Tibial nerve (tissue), 4 donors: ENCODE measurements around the gene HIRIP3.

Experiments used
- EP300 ChIP-seq, 2 donors: sonication (generic); formaldehyde crosslinking; IDR thresholded peaks; one replicate each; pipeline ENCODE4 v1.6.1; 2017; ENCODE audit warnings: antibody characterized with exemption in 2 of 2, mild to moderate bottlenecking in 1 of 2
- POLR2A ChIP-seq, 2 donors: fragments of 450-650 bp; IDR thresholded peaks; one replicate each; pipeline ENCODE4 v1.6.1; 2017; ENCODE audit warnings: antibody characterized with exemption in 2 of 2, mild to moderate bottlenecking in 2 of 2, moderate library complexity in 2 of 2
- TF ChIP-seq, protein P1 (sequence below), 5 experiments: fragments of 200-600 bp in 3 of 5; fragments of 450-650 bp in 2 of 5; sonication (generic) in 3 of 5; IDR thresholded peaks; one replicate each; pipeline ENCODE4 v1.5.1; 2016 to 2019; ENCODE audit warnings: antibody characterized with exemption in 5 of 5, mild to moderate bottlenecking in 3 of 5, moderate library complexity in 2 of 5

DNA sequence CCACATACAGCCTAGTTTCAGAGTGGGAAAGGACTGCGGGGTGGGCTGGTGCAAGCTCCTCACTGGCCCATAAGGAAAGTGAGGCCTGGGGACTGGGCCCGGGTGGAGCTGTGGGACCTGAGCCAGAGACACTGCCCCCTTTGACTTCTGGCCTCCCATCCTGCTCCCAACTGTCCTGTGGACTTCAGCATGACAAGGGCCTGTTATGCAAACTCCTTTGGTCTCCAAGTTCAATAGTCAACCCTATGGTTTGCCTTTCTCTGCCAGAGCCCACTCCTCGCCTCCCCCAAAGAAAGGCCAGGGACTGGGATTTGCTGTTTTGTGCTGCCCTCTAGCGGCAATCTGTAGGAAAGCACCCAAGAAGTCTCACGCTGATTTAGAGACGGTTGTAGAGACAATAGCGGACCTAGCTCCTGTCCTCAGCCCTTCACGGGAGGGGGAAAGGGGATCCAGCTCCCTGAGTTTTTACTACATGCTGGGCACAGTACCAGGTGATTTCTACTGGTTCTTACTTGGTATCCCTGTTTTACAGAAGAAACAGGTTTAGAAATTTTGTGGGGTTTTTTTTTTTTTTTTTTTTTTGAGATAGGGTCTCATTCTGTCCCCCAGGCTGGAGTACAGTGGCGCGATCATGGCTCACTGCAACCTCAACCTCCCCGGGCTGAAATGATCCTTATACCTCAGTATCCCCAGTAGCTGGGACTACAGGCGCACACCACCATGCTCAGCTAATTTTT is 36.8 kb upstream of the HIRIP3 start:
- TF ChIP-seq, protein P1, sequence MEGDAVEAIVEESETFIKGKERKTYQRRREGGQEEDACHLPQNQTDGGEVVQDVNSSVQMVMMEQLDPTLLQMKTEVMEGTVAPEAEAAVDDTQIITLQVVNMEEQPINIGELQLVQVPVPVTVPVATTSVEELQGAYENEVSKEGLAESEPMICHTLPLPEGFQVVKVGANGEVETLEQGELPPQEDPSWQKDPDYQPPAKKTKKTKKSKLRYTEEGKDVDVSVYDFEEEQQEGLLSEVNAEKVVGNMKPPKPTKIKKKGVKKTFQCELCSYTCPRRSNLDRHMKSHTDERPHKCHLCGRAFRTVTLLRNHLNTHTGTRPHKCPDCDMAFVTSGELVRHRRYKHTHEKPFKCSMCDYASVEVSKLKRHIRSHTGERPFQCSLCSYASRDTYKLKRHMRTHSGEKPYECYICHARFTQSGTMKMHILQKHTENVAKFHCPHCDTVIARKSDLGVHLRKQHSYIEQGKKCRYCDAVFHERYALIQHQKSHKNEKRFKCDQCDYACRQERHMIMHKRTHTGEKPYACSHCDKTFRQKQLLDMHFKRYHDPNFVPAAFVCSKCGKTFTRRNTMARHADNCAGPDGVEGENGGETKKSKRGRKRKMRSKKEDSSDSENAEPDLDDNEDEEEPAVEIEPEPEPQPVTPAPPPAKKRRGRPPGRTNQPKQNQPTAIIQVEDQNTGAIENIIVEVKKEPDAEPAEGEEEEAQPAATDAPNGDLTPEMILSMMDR (IDR thresholded peaks at IDR 0.05): peak; percentile 40 to 60 (median 44)
- TF ChIP-seq POLR2A (IDR thresholded peaks at IDR 0.05): no peak
- TF ChIP-seq EP300 (IDR thresholded peaks at IDR 0.05): no peak
